Fibroblast of mammary gland (primary cell): Measurements from ENCODE around the gene IRGC.
"Not testable (repeated sequence)": the region's sequence is repeated elsewhere in the genome, so short reads cannot be mapped to it uniquely, and the experiment has no call there.

Experiments used
- DNase-seq: peaks from one replicate; pipeline ENCODE4 v3.0.0-alpha.2; 2010; ENCODE audit warnings: low read depth
- H3K4me3 ChIP-seq: 2 replicates; pipeline ENCODE4 v1.5.1; 2011; ENCODE audit warnings: low read depth, mild to moderate bottlenecking, low read length, moderate library complexity; ENCODE audit not compliant: control insufficient read depth
- TF ChIP-seq, protein P1 (sequence below): conservative IDR thresholded peaks from 2 replicates; pipeline ENCODE4 v1.5.1; 2011; ENCODE audit warnings: low read depth, low read length, inconsistent platforms; ENCODE audit not compliant: control insufficient read depth, insufficient read depth

The IRGC gene

DNA sequence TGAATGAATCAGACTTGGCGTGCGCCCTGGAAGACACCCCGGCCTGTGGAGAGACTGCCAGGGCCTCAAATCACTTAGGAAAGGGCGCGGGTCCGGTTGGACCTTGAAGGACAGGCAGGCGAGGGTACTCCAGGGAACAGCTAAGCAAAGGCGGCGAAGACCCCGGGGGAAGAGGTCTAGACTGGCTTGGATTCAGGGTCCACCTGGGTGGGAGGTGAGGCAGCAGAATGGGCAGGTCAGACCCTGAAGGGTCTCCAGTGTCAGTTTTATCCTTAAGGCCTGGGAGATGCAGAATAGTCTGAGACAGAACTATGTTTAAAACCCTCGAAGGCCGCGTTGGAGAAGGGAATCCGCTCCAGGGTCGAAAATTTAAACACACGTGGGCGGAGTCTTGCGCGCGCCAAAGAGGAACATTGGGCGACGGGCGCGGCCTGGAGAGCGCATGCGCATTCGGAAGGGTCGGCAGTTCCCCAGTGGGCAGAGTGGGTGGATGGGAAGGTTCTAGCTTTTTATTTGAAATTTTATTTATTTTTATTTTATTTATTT is 39.5 kb downstream of the IRGC start:
- TF ChIP-seq, protein P1, sequence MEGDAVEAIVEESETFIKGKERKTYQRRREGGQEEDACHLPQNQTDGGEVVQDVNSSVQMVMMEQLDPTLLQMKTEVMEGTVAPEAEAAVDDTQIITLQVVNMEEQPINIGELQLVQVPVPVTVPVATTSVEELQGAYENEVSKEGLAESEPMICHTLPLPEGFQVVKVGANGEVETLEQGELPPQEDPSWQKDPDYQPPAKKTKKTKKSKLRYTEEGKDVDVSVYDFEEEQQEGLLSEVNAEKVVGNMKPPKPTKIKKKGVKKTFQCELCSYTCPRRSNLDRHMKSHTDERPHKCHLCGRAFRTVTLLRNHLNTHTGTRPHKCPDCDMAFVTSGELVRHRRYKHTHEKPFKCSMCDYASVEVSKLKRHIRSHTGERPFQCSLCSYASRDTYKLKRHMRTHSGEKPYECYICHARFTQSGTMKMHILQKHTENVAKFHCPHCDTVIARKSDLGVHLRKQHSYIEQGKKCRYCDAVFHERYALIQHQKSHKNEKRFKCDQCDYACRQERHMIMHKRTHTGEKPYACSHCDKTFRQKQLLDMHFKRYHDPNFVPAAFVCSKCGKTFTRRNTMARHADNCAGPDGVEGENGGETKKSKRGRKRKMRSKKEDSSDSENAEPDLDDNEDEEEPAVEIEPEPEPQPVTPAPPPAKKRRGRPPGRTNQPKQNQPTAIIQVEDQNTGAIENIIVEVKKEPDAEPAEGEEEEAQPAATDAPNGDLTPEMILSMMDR, result no peak
- peak; percentile 68 for DNase-seq
- H3K4me3 ChIP-seq, result peak overlapping the region; percentile 83

DNA sequence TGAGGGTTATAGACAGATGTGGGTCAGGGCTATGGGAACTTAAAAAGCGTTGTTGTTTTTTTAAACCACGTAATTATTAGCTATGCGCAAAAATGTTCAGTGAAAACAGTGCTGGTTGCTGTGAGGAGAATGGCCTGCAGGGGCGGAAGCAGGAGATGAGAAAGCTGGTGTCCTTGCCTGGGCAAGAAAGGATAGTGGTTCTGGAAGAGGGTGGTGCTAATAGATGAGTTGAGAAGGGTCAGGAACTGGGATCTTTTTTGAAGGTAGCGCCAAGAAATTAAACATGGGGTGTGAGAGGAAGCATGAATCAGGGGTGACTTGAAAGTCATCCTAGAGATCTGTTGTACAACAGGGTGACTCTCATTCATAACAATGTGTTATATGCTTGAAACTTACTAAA is 43.6 kb downstream of the IRGC start:
- peak; percentile 88 for DNase-seq
- H3K4me3 ChIP-seq, result no peak overlapping the region
- TF ChIP-seq, protein P1, result peak; percentile 68

DNA sequence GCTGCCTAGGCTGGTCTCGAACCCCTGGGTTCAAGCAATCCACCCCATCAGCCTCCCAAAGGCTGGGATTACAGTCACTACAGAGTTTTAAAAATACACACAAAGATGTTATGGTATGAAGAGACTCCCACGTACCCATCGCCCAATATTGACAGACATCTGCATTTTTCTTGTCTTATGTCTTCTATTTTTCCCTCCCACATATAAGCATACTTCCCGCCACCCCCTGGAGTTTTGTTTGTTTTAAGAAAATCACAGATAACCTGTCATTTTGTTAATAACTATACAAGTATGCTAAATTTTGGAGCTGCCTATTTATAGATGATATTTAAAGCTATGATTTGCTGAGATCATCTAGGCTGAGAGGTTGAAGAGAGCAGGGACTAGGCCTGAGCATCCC is 45.1 kb downstream of the IRGC start:
- no peak for DNase-seq
- no peak overlapping the region for H3K4me3 ChIP-seq
- TF ChIP-seq, protein P1, result no peak

DNA sequence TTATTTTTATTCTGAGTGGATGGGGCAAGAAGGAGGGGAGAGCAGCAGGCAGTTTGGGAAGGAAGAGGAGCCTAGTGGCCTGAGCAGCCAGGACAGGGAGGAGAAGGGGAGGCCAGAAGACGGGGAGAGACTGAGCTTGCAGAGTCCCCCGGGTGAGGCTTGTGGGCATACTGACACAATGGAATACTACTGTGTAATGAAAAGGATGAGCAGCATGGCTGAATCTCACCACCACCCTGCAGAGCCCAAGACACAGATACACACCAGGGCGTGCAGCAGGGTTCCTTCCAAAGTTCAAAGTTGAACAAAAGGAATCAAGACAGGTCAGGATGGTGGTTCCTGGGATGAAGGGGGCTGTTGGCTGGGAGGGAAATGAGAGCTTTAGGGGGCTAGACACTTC is 46.9 kb downstream of the IRGC start:
- no peak overlapping the region for H3K4me3 ChIP-seq
- TF ChIP-seq, protein P1, result no peak
- no peak for DNase-seq

DNA sequence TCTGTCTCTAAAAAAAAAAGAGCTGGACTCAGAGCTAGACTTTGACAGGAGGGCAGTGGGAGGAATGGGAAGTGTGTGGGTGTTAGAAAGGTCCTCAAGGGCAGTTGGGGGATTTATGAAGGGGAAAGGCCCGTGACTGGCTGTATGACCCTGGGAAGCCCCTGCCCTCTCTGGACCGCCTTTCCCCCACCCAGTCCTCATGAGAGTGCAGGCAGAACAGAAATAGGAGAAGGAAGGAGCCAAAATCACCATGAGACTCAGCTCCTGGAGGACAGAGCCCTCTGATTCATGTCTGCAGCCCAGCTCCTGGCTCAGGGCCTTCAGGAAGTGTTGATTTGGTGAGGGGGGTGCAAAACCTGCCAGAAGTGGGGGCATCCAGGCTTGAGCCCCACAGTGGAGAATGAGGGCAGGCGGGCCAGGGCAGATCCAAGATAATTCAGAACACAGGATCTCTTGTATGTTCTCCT is 47.6 kb downstream of the IRGC start:
- TF ChIP-seq, protein P1, result no peak
- no peak overlapping the region for H3K4me3 ChIP-seq
- peak; percentile 77 for DNase-seq

DNA sequence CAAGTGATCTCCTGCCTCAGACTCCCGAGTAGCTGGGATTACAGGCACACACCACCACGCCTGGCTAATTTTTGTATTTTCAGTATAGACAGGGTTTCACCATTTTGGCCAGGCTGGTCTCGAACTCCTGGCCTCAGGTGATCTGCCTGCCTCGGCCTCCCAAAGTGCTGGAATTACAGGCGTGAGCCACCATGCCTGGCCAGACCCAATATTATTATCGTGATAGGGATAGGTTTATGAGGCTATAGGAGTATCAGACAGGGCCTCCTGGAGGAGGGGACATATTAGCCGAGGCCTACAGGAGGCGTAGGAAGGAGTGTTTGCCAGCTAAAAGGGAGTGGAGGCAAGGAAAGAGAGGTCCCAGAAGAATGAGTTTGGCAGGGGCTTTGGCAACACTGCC is 48.8 kb downstream of the IRGC start:
- H3K4me3 ChIP-seq, DNase-seq: not testable (repeated sequence)
- TF ChIP-seq, protein P1, result peak; percentile 2
